SK-N-SH (cell line): ENCODE results near the gene MDM4. TPM values are rescaled to one million over a fixed set of nuclear protein-coding genes. Genes with fewer than 3 reads are reported as not detected.

Source experiments
- CTCF ChIA-PET: fragments of 300-600, 350-600 bp; formaldehyde crosslinking; extraction: SDS; loops from one replicate; lab custom pipeline; 2021; lab: Yijun Ruan, JAX
- POLR2A ChIA-PET: fragments of 350-600 bp; sonication (Branson Sonifier 250); formaldehyde crosslinking; extraction: SDS; loops from one replicate; lab custom pipeline; 2020; ENCODE audit warnings: antibody characterized with exemption, inconsistent platforms; lab: Yijun Ruan, JAX
- DNase-seq: peaks from one replicate; pipeline ENCODE4 v3.0.0; 2012
- H2AFZ ChIP-seq: fragments of 200-600 bp; sonication (generic); 2 replicates; pipeline ENCODE4 v1.8.1; 2016; ENCODE audit warnings: antibody characterized with exemption, mild to moderate bottlenecking, low read depth
- H3F3A ChIP-seq: fragments of 200-600 bp; sonication (generic); replicated peaks from 2 replicates; pipeline ENCODE3; 2016; ENCODE audit warnings: antibody characterized with exemption, mild to moderate bottlenecking; ENCODE audit not compliant: insufficient read depth
- H3K27ac ChIP-seq, 2 experiments: fragments of 200-500 bp in 1 of 2; fragments of 200-600 bp in 1 of 2; sonication (Bioruptor generic) in 1 of 2; sonication (generic), shearing (Covaris generic) in 1 of 2; 2 replicates each; pipeline versions ENCODE4 v1.5.1 to v1.6.1; 2014 to 2016; ENCODE audit warnings: low read depth in 2 of 2, inconsistent platforms in 1 of 2, low read length in 1 of 2, mild to moderate bottlenecking in 1 of 2, mixed read lengths in 1 of 2
- H3K27me3 ChIP-seq: fragments of 200-600 bp; sonication (generic), shearing (Covaris generic); 2 replicates; pipeline ENCODE4 v1.6.1; 2016; ENCODE audit warnings: mixed run types; ENCODE audit not compliant: insufficient read depth
- H3K36me3 ChIP-seq, 2 experiments: fragments of 200-500 bp in 1 of 2; fragments of 200-600 bp in 1 of 2; sonication (Bioruptor generic) in 1 of 2; sonication (generic) in 1 of 2; replicated peaks in 1 of 2; 2 replicates each; pipeline versions ENCODE3 to v1.5.1; 2014 to 2016; ENCODE audit warnings: low read length in 1 of 2, mild to moderate bottlenecking in 1 of 2; ENCODE audit not compliant: insufficient read depth in 2 of 2, control insufficient read depth in 1 of 2
- H3K4me1 ChIP-seq, 2 experiments: fragments of 200-500 bp in 1 of 2; fragments of 200-600 bp in 1 of 2; sonication (Bioruptor generic) in 1 of 2; sonication (generic), shearing (Covaris generic) in 1 of 2; 2 replicates each; pipeline versions ENCODE4 v1.5.1 to v1.6.1; 2014 to 2016; ENCODE audit warnings: low read depth in 1 of 2, low read length in 1 of 2, mixed run types in 1 of 2; ENCODE audit not compliant: insufficient read depth in 2 of 2, control insufficient read depth in 1 of 2
- H3K4me2 ChIP-seq: fragments of 200-600 bp; sonication (generic), shearing (Covaris generic); 2 replicates; pipeline ENCODE4 v1.6.1; 2017; ENCODE audit warnings: mixed run types
- H3K4me3 ChIP-seq, 2 experiments: fragments of 200-500 bp in 1 of 2; fragments of 200-600 bp in 1 of 2; sonication (Bioruptor generic) in 1 of 2; sonication (generic), shearing (Covaris generic) in 1 of 2; 2 replicates each; pipeline versions ENCODE4 v1.5.1 to v1.8.1; 2014 to 2016; ENCODE audit warnings: low read depth in 2 of 2, inconsistent platforms in 1 of 2, low read length in 1 of 2, mild to moderate bottlenecking in 1 of 2, mixed read lengths in 1 of 2, moderate library complexity in 1 of 2
- H3K79me2 ChIP-seq: fragments of 200-600 bp; sonication (generic); 2 replicates; pipeline ENCODE4 v1.8.1; 2017; ENCODE audit warnings: mild to moderate bottlenecking; ENCODE audit not compliant: insufficient read depth
- H3K9ac ChIP-seq: fragments of 200-600 bp; sonication (generic); 2 replicates; pipeline ENCODE4 v1.6.1; 2017; ENCODE audit warnings: mixed run types
- H3K9me2 ChIP-seq: fragments of 200-600 bp; sonication (generic); 2 replicates; pipeline ENCODE4 v1.6.1; 2017; ENCODE audit warnings: mixed run types
- H3K9me3 ChIP-seq: fragments of 200-600 bp; sonication (generic); 2 replicates; pipeline ENCODE4 v1.6.1; 2017; ENCODE audit warnings: mixed run types, mild to moderate bottlenecking, moderate library complexity
- H4K20me1 ChIP-seq: fragments of 200-600 bp; sonication (generic); 2 replicates; pipeline ENCODE4 v1.6.1; 2017; ENCODE audit warnings: mild to moderate bottlenecking, mixed run types; ENCODE audit not compliant: insufficient read depth
- CHD2 ChIP-seq: fragments of 150-350 bp; IDR thresholded peaks from 2 replicates; pipeline ENCODE4 v1.6.1; 2018; ENCODE audit warnings: low read length; ENCODE audit not compliant: partially characterized antibody
- ELF1 ChIP-seq: IDR thresholded peaks from 2 replicates; pipeline ENCODE4 v1.4.0; 2012
- EP300 ChIP-seq, 2 experiments: IDR thresholded peaks; 2 replicates each; pipeline versions ENCODE4 v1.4.0 to v1.6.1; 2012; ENCODE audit warnings: borderline replicate concordance in 1 of 2, low read depth in 1 of 2, low read length in 1 of 2
- EZH2phosphoT487 ChIP-seq: fragments of 200-600 bp; sonication (generic); IDR thresholded peaks from 2 replicates; pipeline ENCODE4 v1.6.1; 2017; ENCODE audit warnings: low read depth, mixed run types, mild to moderate bottlenecking, antibody characterized with exemption, moderate library complexity, borderline replicate concordance
- FOSL2 ChIP-seq: IDR thresholded peaks from 2 replicates; pipeline ENCODE4 v1.4.0; 2012; ENCODE audit warnings: low read depth, mild to moderate bottlenecking, moderate library complexity, borderline replicate concordance
- FOXJ3 ChIP-seq: sonication (generic); formaldehyde crosslinking; IDR thresholded peaks from 2 replicates; pipeline ENCODE4 v1.5.1; 2020; ENCODE audit warnings: mild to moderate bottlenecking, missing genetic modification reagents
- FOXM1 ChIP-seq: IDR thresholded peaks from 2 replicates; pipeline ENCODE4 v1.4.0; 2012; ENCODE audit warnings: low read depth, mild to moderate bottlenecking
- GABPA ChIP-seq: IDR thresholded peaks from 2 replicates; pipeline ENCODE4 v1.4.0; 2012; ENCODE audit warnings: low read depth, mild to moderate bottlenecking
- GATA2 ChIP-seq: sonication (generic); formaldehyde crosslinking; IDR thresholded peaks from 2 replicates; pipeline ENCODE4 v1.5.0; 2020; ENCODE audit warnings: mild to moderate bottlenecking, missing genetic modification reagents
- JUND ChIP-seq: IDR thresholded peaks from 2 replicates; pipeline ENCODE4 v1.4.0; 2012
- MAX ChIP-seq: IDR thresholded peaks from 2 replicates; pipeline ENCODE4 v1.4.0; 2012; ENCODE audit warnings: low read depth
- POLR2AphosphoS5 ChIP-seq: IDR thresholded peaks from 2 replicates; pipeline ENCODE4 v1.6.1; 2012; ENCODE audit warnings: low read depth, low read length
- RAD21 ChIP-seq: IDR thresholded peaks from 2 replicates; pipeline ENCODE4 v1.6.1; 2012; ENCODE audit warnings: mild to moderate bottlenecking, low read length
- RCOR1 ChIP-seq: fragments of 150-350 bp; IDR thresholded peaks from 2 replicates; pipeline ENCODE4 v1.6.1; 2017; ENCODE audit warnings: antibody characterized with exemption, low read length
- RFX5 ChIP-seq: IDR thresholded peaks from 2 replicates; pipeline ENCODE4 v1.6.1; 2012; ENCODE audit warnings: mild to moderate bottlenecking, improper control_type of control experiment, low read length
- RXRA ChIP-seq: IDR thresholded peaks from 2 replicates; pipeline ENCODE4 v1.4.0; 2012; ENCODE audit warnings: low read depth, mild to moderate bottlenecking, borderline replicate concordance
- SMC3 ChIP-seq: IDR thresholded peaks from 2 replicates; pipeline ENCODE4 v1.6.1; 2012; ENCODE audit warnings: low read depth, low read length, improper control_type of control experiment
- TAF1 ChIP-seq: IDR thresholded peaks from 2 replicates; pipeline ENCODE4 v1.6.1; 2012; ENCODE audit warnings: low read depth, mild to moderate bottlenecking, low read length, moderate library complexity, borderline replicate concordance
- TCF12 ChIP-seq: IDR thresholded peaks from 2 replicates; pipeline ENCODE4 v1.4.0; 2012
- TEAD4 ChIP-seq: IDR thresholded peaks from 2 replicates; pipeline ENCODE4 v1.4.0; 2012; ENCODE audit warnings: mild to moderate bottlenecking, borderline replicate concordance; ENCODE audit not compliant: insufficient read depth
- YY1 ChIP-seq: IDR thresholded peaks from 2 replicates; pipeline ENCODE4 v1.4.0; 2012; ENCODE audit warnings: low read depth, mild to moderate bottlenecking
- WGBS: methylation state at CpG from one replicate; pipeline ENCODE4 v1.1.6; 2017; ENCODE audit warnings: low lambda C conversion rate; 5-methylcytosine and 5-hydroxymethylcytosine counted together
- polyA plus RNA-seq, 3 experiments: library from polyadenylated mRNA; depleted of rRNA; stranded (reverse); fragments of >200 nt; gene quantifications; 2 replicates each; pipeline ENCODE4 v1.2.3, GENCODE V29; 2012
- TF ChIP-seq, protein P1 (sequence below): fragments of 150-350 bp; IDR thresholded peaks from 2 replicates; pipeline ENCODE4 v1.6.1; 2017; ENCODE audit warnings: antibody characterized with exemption, low read length, low read depth, borderline replicate concordance
- TF ChIP-seq, protein P2 (sequence below): IDR thresholded peaks from 2 replicates; pipeline ENCODE4; 2012
- TF ChIP-seq, protein P3 (sequence below): fragments of 200-600 bp; sonication (generic); IDR thresholded peaks from 2 replicates; pipeline ENCODE4 v1.6.1; 2017; ENCODE audit warnings: antibody characterized with exemption, mild to moderate bottlenecking, moderate library complexity
- TF ChIP-seq, protein P4 (sequence below): fragments of 150-350 bp; IDR thresholded peaks from 2 replicates; pipeline ENCODE4 v1.6.1; 2016; ENCODE audit warnings: mild to moderate bottlenecking, low read depth, low read length

MDM4 gene, protein sequence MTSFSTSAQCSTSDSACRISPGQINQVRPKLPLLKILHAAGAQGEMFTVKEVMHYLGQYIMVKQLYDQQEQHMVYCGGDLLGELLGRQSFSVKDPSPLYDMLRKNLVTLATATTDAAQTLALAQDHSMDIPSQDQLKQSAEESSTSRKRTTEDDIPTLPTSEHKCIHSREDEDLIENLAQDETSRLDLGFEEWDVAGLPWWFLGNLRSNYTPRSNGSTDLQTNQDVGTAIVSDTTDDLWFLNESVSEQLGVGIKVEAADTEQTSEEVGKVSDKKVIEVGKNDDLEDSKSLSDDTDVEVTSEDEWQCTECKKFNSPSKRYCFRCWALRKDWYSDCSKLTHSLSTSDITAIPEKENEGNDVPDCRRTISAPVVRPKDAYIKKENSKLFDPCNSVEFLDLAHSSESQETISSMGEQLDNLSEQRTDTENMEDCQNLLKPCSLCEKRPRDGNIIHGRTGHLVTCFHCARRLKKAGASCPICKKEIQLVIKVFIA
- 6.2 and 9.2 TPM in 2 replicates for polyA plus RNA-seq (2012; rRNA removed)
- polyA plus RNA-seq (2012; cell fraction: cytosol; rRNA removed) = 3.4 and 3.7 TPM in 2 replicates
- 21.0 and 47.4 TPM in 2 replicates for polyA plus RNA-seq (2012; cell fraction: nucleus; rRNA removed)

- ChIA-PET POLR2A (interaction anchor here (0.5 to 3.2 kb wide), 13 partner anchors 8 to 384 kb away, joined by 3 to 51 read pairs (median 5); partner anchors contain the start of gene PIK3C2B), CTCF (interaction anchor here (0.6 to 3.7 kb wide), 9 partner anchors 10 to 686 kb away, joined by 3 to 20 read pairs (median 4); partner anchors contain the start of gene PIK3C2B)
- H3K36me3 ChIP-seq = peaks cover 0 to 16% of the 10 kb centered on the region in 2 experiments
- no peaks in the 10 kb centered on the region for H3K9me2 ChIP-seq
- peak within 1 kb of the TSS; percentile 61 to 73 for H3K4me3 ChIP-seq
- WGBS = under 1% methylated on average over 37 of the region's 43 CpGs
- peaks cover 51% of the 10 kb centered on the region for H3K79me2 ChIP-seq
- peaks cover 4 to 8% of the 10 kb centered on the region in 2 experiments; a peak in 1 of 4 replicates for H3K4me1 ChIP-seq
- no peaks in the 10 kb centered on the region for H3K27me3 ChIP-seq
- H3K9ac ChIP-seq = peak within 1 kb of the TSS; percentile 93
- peak; percentile 92 for DNase-seq
- peaks cover 9% of the 10 kb centered on the region for H4K20me1 ChIP-seq
- H3F3A ChIP-seq = peaks cover 11% of the 10 kb centered on the region
- peak within 1 kb of the TSS; percentile 95 for H2AFZ ChIP-seq
- peak within 1 kb of the TSS; percentile 75 for H3K4me2 ChIP-seq
- H3K9me3 ChIP-seq = no peaks in the 10 kb centered on the region
- H3K27ac ChIP-seq = peak within 1 kb of the TSS; percentile 90
- TF ChIP-seq GABPA (peak; percentile 92), ELF1 (peak; percentile 74; the same call in 1 of the 2 replicates), RAD21 (no peak), FOXM1 (0 out of 2 replicates have a peak, but pooled peaks have one; percentile 73), FOXJ3 (CRISPR knock-in tag) (peak; percentile 82), RXRA (no peak; the same call in 1 of the 2 replicates), TAF1 (peak; percentile 85; the same call in 1 of the 2 replicates), POLR2AphosphoS5 (peak; percentile 82), RCOR1 (no peak), EP300 (IDR thresholded peaks at IDR 0.05; ENCODE audit: borderline replicate concordance in 1 of 2, low read depth in 1 of 2, low read length in 1 of 2) (0 out of 4 replicates have a peak, but pooled peaks of 1 of the 2 experiments have one; percentile 24), MAX (peak; percentile 94), TCF12 (peak; percentile 70), FOSL2 (no peak), EZH2phosphoT487 (no peak), JUND (no peak; the same call in 1 of the 2 replicates), TEAD4 (peak; percentile 54; the same call in 1 of the 2 replicates), YY1 (peak; percentile 88), RFX5 (peak; percentile 16; the same call in 1 of the 2 replicates), GATA2 (CRISPR knock-in tag) (peak; percentile 67), CHD2 (peak; percentile 89), SMC3 (no peak)
- TF ChIP-seq, protein P1, sequence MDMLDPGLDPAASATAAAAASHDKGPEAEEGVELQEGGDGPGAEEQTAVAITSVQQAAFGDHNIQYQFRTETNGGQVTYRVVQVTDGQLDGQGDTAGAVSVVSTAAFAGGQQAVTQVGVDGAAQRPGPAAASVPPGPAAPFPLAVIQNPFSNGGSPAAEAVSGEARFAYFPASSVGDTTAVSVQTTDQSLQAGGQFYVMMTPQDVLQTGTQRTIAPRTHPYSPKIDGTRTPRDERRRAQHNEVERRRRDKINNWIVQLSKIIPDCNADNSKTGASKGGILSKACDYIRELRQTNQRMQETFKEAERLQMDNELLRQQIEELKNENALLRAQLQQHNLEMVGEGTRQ = no peak
- TF ChIP-seq, protein P2, sequence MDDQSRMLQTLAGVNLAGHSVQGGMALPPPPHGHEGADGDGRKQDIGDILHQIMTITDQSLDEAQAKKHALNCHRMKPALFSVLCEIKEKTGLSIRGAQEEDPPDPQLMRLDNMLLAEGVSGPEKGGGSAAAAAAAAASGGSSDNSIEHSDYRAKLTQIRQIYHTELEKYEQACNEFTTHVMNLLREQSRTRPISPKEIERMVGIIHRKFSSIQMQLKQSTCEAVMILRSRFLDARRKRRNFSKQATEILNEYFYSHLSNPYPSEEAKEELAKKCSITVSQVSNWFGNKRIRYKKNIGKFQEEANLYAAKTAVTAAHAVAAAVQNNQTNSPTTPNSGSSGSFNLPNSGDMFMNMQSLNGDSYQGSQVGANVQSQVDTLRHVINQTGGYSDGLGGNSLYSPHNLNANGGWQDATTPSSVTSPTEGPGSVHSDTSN = 0 out of 2 replicates have a peak, but pooled peaks have one; percentile 12
- TF ChIP-seq, protein P3, sequence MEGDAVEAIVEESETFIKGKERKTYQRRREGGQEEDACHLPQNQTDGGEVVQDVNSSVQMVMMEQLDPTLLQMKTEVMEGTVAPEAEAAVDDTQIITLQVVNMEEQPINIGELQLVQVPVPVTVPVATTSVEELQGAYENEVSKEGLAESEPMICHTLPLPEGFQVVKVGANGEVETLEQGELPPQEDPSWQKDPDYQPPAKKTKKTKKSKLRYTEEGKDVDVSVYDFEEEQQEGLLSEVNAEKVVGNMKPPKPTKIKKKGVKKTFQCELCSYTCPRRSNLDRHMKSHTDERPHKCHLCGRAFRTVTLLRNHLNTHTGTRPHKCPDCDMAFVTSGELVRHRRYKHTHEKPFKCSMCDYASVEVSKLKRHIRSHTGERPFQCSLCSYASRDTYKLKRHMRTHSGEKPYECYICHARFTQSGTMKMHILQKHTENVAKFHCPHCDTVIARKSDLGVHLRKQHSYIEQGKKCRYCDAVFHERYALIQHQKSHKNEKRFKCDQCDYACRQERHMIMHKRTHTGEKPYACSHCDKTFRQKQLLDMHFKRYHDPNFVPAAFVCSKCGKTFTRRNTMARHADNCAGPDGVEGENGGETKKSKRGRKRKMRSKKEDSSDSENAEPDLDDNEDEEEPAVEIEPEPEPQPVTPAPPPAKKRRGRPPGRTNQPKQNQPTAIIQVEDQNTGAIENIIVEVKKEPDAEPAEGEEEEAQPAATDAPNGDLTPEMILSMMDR = no peak
- TF ChIP-seq, protein P4, sequence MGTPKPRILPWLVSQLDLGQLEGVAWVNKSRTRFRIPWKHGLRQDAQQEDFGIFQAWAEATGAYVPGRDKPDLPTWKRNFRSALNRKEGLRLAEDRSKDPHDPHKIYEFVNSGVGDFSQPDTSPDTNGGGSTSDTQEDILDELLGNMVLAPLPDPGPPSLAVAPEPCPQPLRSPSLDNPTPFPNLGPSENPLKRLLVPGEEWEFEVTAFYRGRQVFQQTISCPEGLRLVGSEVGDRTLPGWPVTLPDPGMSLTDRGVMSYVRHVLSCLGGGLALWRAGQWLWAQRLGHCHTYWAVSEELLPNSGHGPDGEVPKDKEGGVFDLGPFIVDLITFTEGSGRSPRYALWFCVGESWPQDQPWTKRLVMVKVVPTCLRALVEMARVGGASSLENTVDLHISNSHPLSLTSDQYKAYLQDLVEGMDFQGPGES = no peak
Measured at GRCh38 chr1:204516180-204516879, at the start of gene MDM4. MDM4 (plus strand) TSS chr1:204516406; CDS start chr1:204525519, 9,113 bp downstream.
